Measurements from ENCODE around the gene ANKS1A.
A peak's percentile ranks its signal among the peaks of the same experiment; 100 is the strongest.

The ANKS1A gene

GRCh38 chr6:34969662-34970265 is 80.7 kb downstream of the ANKS1A start:
- TF ChIP-seq CTCF (IDR thresholded peaks at IDR 0.05; ENCODE audit: insufficient read depth, low read depth, low read length, missing control alignments): no peak
- no peak overlapping the region for H3K4me3 ChIP-seq (ENCODE audit: low read length)
- DNase-seq (ENCODE audit: low read depth): peak; percentile 85

- H3K4me3 ChIP-seq (ENCODE audit: low read length): no peak overlapping the region
- peak; percentile 29 for DNase-seq (ENCODE audit: low read depth)
- TF ChIP-seq CTCF (IDR thresholded peaks at IDR 0.05; ENCODE audit: insufficient read depth, low read depth, low read length, missing control alignments): no peak
Measured at GRCh38 chr6:34970488-34970887, 81.4 kb downstream of the ANKS1A start.

GRCh38 chr6:34970957-34971356 is 81.9 kb downstream of the ANKS1A start:
- no peak for TF ChIP-seq CTCF (IDR thresholded peaks at IDR 0.05; ENCODE audit: insufficient read depth, low read depth, low read length, missing control alignments)
- H3K4me3 ChIP-seq (ENCODE audit: low read length): no peak overlapping the region
- DNase-seq (ENCODE audit: low read depth): no peak

GRCh38 chr6:34973547-34974248 is 84.6 kb downstream of the ANKS1A start:
- no peak for TF ChIP-seq CTCF (IDR thresholded peaks at IDR 0.05; ENCODE audit: insufficient read depth, low read depth, low read length, missing control alignments)
- H3K4me3 ChIP-seq (ENCODE audit: low read length): no peak overlapping the region
- no peak for DNase-seq (ENCODE audit: low read depth)

GRCh38 chr6:34974249-34974642 is 85.2 kb downstream of the ANKS1A start:
- H3K4me3 ChIP-seq (ENCODE audit: low read length): no peak overlapping the region
- no peak for TF ChIP-seq CTCF (IDR thresholded peaks at IDR 0.05; ENCODE audit: insufficient read depth, low read depth, low read length, missing control alignments)
- no peak for DNase-seq (ENCODE audit: low read depth)

GRCh38 chr6:34976239-34976638 is 87.2 kb downstream of the ANKS1A start:
- H3K4me3 ChIP-seq (ENCODE audit: low read length): no peak overlapping the region
- TF ChIP-seq CTCF (IDR thresholded peaks at IDR 0.05; ENCODE audit: insufficient read depth, low read depth, low read length, missing control alignments): no peak
- no peak for DNase-seq (ENCODE audit: low read depth)

- no peak for DNase-seq (ENCODE audit: low read depth)
- no peak for TF ChIP-seq CTCF (IDR thresholded peaks at IDR 0.05; ENCODE audit: insufficient read depth, low read depth, low read length, missing control alignments)
- H3K4me3 ChIP-seq (ENCODE audit: low read length): no peak overlapping the region
Measured at GRCh38 chr6:34979218-34979617, 90.2 kb downstream of the ANKS1A start.
